ENCODE measurements around the gene MED13L.
A peak's percentile ranks its signal among the peaks of the same experiment; 100 is the strongest.

Gene MED13L

GRCh38 chr12:116130431-116130830, 147.1 kb downstream of the MED13L start:
- no peak for TF ChIP-seq CTCF (conservative IDR thresholded peaks at IDR 0.05; ENCODE audit: low read length)
- no peak overlapping the region for H3K4me3 ChIP-seq (ENCODE audit: low read length)
- peak; percentile 68 for DNase-seq (ENCODE audit: low read depth)

- TF ChIP-seq CTCF (conservative IDR thresholded peaks at IDR 0.05; ENCODE audit: low read length): no peak
- no peak for DNase-seq (ENCODE audit: low read depth)
- no peak overlapping the region for H3K4me3 ChIP-seq (ENCODE audit: low read length)
Observed at GRCh38 chr12:116128779-116129178, 148.7 kb downstream of the MED13L start.

GRCh38 chr12:116127859-116128258, 149.6 kb downstream of the MED13L start:
- TF ChIP-seq CTCF (conservative IDR thresholded peaks at IDR 0.05; ENCODE audit: low read length): no peak
- no peak for DNase-seq (ENCODE audit: low read depth)

GRCh38 chr12:116126610-116127009, 150.9 kb downstream of the MED13L start:
- no peak overlapping the region for H3K4me3 ChIP-seq (ENCODE audit: low read length)
- TF ChIP-seq CTCF (conservative IDR thresholded peaks at IDR 0.05; ENCODE audit: low read length): no peak
- DNase-seq (ENCODE audit: low read depth): peak; percentile 52

More at GRCh38 chr12:116127859-116128258, 149.6 kb downstream of the MED13L start:
- no peak overlapping the region for H3K4me3 ChIP-seq (ENCODE audit: low read length)

- TF ChIP-seq CTCF (conservative IDR thresholded peaks at IDR 0.05; ENCODE audit: low read length): no peak
- peak; percentile 39 for DNase-seq (ENCODE audit: low read depth)
- H3K4me3 ChIP-seq (ENCODE audit: low read length): no peak overlapping the region
Observed at GRCh38 chr12:116125956-116126566, 151.4 kb downstream of the MED13L start.

GRCh38 chr12:116125084-116125483, 152.4 kb downstream of the MED13L start:
- no peak for TF ChIP-seq CTCF (conservative IDR thresholded peaks at IDR 0.05; ENCODE audit: low read length)
- H3K4me3 ChIP-seq (ENCODE audit: low read length): no peak overlapping the region

GRCh38 chr12:116123451-116124258, 153.8 kb downstream of the MED13L start:
- TF ChIP-seq CTCF (conservative IDR thresholded peaks at IDR 0.05; ENCODE audit: low read length): no peak
- DNase-seq (ENCODE audit: low read depth): peak; percentile 65
- H3K4me3 ChIP-seq (ENCODE audit: low read length): peak overlapping the region; percentile 35

More at GRCh38 chr12:116125084-116125483, 152.4 kb downstream of the MED13L start:
- DNase-seq (ENCODE audit: low read depth): no peak
